IPS-NIHi11 (cell line): ENCODE data around the gene MYO1H.

ENCODE experiments used
- DNase-seq: peaks from one replicate; pipeline ENCODE4 v3.0.0; 2012; ENCODE audit warnings: mixed read lengths, low spot score

The MYO1H gene

GRCh38 chr12:109475121-109475520, 127.4 kb downstream of the MYO1H start:
- DNase-seq: no peak

GRCh38 chr12:109475993-109476806, 128.5 kb downstream of the MYO1H start:
- DNase-seq: peak; percentile 26

DNA sequence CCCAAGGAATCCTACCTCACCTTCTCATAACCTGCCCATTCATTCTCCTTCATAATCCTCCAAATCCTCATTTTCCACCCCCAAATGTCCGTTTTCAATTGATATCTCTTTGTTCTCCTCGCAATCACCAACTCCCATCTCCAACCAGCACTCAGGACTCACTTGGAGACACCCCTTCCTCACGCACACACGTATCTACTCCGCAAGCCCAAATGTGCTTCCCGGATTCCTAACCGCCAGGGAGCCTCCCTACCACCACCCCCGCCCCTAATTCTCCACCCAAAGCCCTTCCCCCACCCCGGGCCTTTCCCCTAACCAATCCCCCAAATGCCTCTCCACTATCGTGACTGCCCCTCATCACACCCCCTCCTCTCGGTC, 129.1 kb downstream of the MYO1H start:
- no peak for DNase-seq

DNA sequence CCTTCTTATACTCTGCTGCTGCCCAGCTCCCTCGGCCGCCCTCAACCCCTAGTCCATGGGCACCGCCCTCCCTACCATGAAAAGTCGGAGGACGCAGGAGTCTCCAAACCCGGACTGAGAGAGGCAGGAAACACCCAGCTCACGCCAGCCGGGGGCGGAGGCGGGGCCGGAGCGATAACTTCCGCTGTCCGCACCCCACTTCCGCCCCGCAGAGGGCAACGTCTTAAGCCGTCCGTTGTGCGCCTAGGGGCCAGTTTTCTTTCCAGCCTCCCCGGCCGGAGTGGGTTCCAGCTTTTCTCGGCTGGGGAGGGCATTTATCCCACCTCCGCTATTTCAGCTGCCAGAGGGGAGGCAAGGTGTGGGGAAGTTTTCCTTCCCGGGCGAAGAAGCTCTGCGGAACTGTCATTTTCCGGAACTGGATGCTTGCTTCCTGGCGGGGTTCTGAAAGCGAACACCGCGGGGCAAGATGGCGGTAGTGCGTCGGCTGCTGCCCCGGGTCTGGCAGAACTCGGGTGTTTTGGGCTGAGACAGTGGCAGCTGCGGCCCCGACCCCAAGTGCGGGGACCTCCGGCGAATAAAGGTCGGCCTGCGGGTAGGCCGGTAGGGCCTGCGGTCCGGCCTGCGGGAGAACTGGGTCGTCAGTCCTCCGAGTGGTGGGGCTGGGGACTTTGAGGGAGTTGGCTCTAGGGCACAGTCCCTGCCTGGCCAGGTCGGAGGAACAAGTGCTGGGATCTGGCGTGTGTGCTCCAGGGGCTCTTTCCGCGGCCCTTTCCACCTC, 129.7 kb downstream of the MYO1H start, which contains the start of the genes KCTD10 and UBE3B:
TSS of gene KCTD10 (minus strand) at position 116 of the 778 bp plus-strand sequence. CDS start at position 78, 38 bp downstream.
TSS of gene UBE3B (plus strand) at position 450 of the 778 bp plus-strand sequence. CDS start 5,918 bp downstream, outside the sequence.
- peak; percentile 96 for DNase-seq

DNA sequence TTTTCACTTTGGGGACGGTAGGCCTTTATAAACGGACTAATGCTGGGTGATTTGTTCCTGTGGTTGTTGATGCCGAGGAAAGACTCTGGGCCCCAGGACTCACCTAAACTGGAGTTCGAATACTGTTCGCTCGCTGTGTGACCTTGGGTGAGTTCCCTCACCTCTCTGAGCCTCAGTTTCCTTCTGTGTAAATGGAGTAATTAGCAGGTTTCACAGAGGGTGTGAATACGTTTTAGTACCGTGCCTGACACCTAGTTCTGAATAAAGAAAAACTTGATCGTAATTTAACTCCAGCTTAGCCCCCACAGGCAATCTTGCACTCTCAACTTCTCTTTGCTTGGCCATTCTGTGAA, 130.2 kb downstream of the MYO1H start:
- DNase-seq: no peak

- no peak for DNase-seq
Measured at GRCh38 chr12:109479761-109480160, 132.1 kb downstream of the MYO1H start.

DNA sequence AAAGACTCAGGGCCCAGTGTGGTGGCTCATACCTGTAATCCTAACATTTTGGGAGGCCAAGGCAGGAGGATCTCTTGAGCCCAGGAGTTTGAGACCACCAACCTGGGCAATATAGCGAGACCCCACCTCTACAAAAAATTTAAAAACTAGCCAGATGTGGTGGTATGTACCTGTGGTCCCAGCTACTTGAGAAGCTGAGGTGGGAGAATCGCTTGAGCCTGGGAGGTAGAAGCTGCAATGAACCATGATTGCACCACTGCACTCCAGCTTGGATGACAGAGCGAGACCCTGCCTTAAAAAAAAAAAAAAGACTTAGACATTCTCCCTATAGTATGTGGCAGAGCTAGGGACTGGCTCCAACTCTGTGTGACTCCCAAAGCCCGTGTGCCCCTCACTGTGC, 132.7 kb downstream of the MYO1H start:
- no peak for DNase-seq

DNA sequence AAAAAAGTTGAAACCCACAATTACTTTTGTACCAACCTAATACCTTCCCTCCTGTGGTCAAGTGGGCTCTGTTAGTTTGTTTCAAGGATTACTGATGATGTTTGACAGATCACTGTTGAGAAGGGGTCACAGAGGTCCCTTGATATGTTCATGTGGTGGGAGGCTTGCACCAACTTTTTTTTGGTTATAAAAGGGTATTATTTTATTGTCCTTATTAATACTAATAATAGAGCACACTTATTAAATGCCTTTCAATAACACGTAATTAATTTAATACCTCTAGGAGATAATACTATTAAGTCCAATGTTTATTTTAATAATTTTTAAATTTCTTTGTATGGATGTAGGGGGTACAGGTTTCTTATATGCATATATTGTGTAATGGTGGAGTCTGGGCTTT, 134.2 kb downstream of the MYO1H start:
- DNase-seq: no peak

- no peak for DNase-seq
Measured at GRCh38 chr12:109482491-109482890, 134.8 kb downstream of the MYO1H start.

- no peak for DNase-seq
Measured at GRCh38 chr12:109482894-109483293, 135.2 kb downstream of the MYO1H start.

DNA sequence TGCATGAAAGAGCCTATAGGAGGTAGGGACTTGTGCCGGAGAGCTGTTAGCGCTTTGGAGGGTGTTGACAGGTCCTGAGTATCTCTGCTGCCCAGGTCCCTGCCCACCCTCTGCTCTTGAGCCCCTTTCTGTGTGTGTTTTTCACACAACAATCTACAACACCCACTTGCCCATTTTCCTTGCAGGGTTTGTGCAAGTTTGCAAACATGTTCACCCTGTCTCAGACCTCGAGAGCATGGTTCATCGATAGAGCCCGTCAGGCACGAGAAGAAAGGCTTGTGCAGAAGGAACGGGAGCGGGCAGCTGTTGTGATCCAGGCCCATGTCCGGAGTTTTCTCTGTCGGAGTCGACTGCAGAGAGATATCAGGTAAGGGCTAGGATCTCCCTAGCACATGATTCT, 135.6 kb downstream of the MYO1H start:
- DNase-seq: no peak

- DNase-seq: no peak
Measured at GRCh38 chr12:109485201-109485600, 137.5 kb downstream of the MYO1H start.

GRCh38 chr12:109487181-109488050, 139.7 kb downstream of the MYO1H start:
- DNase-seq: no peak

- no peak for DNase-seq
Measured at GRCh38 chr12:109488051-109488665, 140.5 kb downstream of the MYO1H start.

GRCh38 chr12:109489016-109489954, 141.6 kb downstream of the MYO1H start:
- DNase-seq: no peak

DNA sequence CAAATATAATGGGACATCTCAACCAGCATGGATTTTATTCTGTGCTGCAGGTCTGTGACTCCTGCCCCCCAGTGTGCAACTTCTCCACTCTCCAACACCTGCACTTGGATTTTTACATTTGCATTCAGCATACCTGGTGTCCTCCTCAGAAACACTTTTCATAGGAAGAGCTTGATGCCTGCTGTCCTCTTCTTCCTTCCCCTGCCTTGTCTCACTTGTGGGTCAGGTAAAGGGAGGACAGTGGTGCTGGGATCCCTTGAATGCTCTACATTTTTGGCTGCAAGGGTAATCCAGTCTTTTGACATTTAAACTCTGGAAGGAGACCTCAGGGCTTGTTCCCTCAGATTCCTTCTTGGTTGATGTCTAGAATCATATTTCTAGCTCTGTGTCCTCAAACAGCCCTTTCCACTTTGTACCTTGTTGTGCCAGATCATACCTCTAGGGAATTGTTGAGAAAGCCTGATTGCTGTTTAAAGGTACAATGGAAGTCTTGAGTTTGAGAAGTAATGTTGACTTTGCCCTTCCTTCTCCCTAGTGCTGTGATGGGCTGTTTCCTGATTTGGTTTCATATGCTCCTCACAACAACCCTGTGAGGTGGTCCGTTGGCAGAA, 142.4 kb downstream of the MYO1H start:
- DNase-seq: no peak

DNA sequence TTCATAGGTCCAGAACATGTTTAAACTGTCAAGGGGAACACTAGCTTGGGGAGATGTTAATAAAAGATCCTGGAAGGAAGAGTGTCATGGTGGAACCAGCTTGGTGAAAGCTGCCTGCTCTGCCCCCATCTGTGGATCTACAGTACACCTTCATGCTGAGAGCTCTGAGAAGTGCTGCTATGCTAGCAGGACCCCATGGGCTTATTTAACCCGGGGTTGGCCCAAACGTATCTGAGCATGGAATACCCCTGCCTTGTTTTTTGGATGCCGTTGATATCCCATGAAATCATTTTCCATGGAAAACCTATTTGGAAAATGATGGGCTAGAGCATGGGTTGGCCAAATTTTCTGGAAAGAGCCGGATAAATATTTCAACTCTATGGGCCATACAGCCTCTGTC, 144.0 kb downstream of the MYO1H start:
- no peak for DNase-seq

GRCh38 chr12:109492371-109492770, 144.7 kb downstream of the MYO1H start:
- no peak for DNase-seq

- no peak for DNase-seq
Measured at GRCh38 chr12:109493090-109493489, 145.4 kb downstream of the MYO1H start.

- no peak for DNase-seq
Measured at GRCh38 chr12:109493938-109494337, 146.2 kb downstream of the MYO1H start.
